Mucosa of gallbladder (tissue), 1 donor: ENCODE measurements around the gene WIF1. TPM values are rescaled to one million over a fixed set of nuclear protein-coding genes. Genes with fewer than 3 reads are reported as not detected.

ENCODE experiments used
- DNase-seq: peaks from one replicate; pipeline ENCODE4 v3.0.0-alpha.2; 2020; ENCODE audit warnings: low spot score
- total RNA-seq: library from RNA; stranded (reverse); gene quantifications from one replicate; pipeline ENCODE4 v1.2.1, GENCODE V29; 2021
- donor health status: DM: no; HTN: no; CAD: no.

The WIF1 gene
- total RNA-seq, 1 donor from 2014 or later: 0.81 TPM

GRCh38 chr12:65022421-65022820, 98.7 kb downstream of the WIF1 start:
- DNase-seq: peak; percentile 78

DNA sequence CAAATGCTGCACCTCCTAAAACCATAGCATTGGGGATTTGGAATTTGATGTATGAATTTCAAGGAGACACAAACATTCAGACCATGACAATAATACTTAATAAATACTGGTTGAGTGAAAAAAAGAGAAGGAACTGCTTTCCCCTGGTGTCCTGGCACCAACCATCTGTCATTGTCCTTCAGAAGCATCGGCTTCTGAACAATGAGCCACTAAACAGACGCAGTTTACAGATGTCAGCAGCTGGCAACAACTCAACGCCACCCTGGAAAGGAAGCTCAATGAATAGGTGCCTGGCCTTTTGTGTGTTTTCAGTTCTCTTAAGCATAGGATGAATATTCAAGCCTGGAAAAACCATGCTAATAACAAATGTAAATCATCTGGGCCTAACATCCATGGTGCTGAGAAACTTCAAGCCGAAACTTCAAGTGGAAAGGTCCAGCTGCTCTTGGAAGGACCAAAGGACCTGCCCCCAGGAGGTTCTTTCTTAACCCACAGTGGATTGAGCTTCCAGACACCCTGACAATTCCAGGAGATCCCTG, 101.3 kb downstream of the WIF1 start:
- DNase-seq: peak; percentile 12

- no peak for DNase-seq
These were observed 104.0 kb downstream of the WIF1 start for GRCh38 chr12:65016881-65017650.

DNA sequence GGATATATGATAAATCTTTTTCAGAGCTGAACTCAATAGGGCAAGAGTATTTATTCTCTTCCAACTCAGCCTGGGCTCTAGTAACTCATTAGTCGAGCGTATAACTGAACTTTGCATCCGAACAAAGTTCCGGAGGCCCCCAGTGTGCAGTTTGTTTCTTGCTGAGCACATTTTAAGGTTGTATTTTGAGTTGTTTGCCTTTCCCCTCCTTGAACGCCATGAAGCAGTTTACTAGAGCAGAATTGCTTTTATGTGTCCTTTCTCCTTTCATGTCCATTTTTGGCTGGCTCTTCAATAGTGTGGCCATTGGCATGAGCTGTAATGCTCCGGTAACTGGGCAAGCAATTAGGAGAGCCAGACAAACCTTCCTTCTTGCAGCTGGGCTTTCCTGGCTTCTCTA, 105.3 kb downstream of the WIF1 start:
- DNase-seq: peak; percentile 17

DNA sequence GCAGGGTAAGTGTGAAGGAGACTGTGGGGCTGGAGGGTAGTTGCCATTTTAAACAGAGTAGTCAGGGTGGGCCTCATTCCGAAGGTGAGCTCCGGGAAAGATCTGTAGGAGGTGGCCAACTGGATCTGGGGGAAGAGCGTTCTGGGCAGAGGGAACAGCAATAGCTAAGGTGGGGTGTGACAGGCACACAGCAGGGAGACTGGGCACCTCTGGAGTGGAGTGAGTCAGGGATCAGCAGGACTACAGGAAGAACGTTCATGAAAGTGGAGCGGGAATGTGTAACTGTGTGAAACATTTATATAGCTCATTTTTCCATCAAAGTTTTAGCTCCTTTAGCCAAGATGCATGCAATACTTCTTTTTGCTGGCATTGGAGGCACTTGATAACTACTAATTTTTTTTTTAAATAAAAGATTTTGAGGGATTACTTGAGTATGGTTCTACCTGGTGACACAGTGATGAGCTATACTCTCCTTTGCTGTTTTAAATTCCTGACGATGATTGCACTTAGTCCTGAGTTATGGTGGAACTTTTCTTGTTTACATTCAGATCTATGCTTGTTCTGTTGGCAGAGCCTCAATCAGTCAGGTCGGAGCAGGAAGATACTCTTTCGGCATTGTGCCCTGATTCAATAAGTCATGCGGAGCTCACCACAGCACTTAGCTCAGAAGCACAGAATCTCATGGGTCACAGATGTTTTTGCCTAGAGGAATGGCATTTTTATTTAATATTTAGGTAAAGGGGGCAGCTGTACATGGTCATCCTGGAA, 106.4 kb downstream of the WIF1 start:
- peak; percentile 64 for DNase-seq

DNA sequence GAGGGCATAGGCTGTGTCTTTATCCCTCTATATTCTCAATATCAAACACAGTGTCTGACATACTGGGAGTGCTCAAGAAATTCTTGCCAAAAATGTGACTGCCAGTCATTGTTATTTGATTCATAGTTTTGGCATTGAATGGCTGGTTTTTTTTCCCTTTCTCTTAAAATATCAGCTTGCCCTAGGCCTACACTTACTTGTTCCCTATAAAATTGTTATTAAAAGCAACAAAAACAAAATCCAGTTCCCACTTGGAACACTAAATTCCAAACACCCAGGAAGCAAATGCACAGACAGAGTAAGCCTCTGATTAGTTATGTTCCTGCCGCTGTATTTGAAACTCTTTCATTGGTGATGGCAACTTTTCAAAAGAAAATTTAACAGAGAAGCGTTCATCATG, 110.7 kb downstream of the WIF1 start:
- DNase-seq: no peak

DNA sequence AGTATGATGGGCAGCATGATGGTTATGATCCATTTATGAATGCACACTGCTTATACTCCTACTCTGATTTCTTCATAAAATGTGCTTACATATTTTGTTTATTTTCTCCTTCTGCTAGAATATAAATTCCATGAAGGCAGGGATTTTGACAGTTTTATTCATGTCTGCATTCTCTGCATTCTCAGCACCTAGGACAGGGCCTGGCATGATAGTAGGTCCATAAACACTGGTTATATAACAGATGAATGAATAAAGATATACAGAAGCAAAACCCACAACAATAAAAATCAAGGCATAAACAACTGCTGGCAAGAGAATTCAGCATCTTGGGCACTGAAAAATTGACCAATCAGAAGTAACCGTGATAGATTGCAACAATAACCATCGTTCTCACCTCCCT, 115.4 kb downstream of the WIF1 start:
- DNase-seq: no peak

- DNase-seq: no peak
These were observed 116.8 kb downstream of the WIF1 start for GRCh38 chr12:65004270-65004669.

Other genes with a start within 250 kb of the WIF1 start
- 27.7 TPM for gene LEMD3, start 48.3 kb upstream of the WIF1 start, total RNA-seq
- gene MSRB3, start 157.4 kb upstream of the WIF1 start, total RNA-seq: 95.3 TPM